Measurements from ENCODE around the gene MME. TPM values are rescaled to one million over a fixed set of nuclear protein-coding genes. Genes with fewer than 3 reads are reported as not detected.

The MME gene
- total and polyA plus RNA-seq, 2 donors from 2014 or later, result 8.4 to 126 TPM

DNA sequence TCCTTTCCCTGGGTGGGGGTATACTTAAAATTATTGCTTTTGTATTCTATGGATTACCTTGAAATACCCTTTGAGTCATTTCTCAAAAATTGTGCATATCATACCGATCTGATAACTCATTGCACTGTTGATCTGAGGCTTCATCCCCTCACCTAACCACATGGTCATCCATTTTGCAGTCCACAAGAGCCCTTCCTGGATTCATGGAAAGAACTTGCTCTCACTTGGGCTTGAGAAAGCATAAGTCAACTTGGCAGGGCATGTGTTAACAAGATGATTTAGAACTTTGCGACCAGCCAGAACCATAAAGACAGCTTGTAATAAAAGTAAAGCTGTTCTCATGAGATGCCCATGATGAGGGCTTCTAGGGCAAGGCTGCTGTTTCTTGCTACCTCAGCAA is 22.2 kb downstream of the MME start:
- Histone ChIP-seq H3K27ac (ENCODE audit: low read depth in 2 of 2, low read length in 2 of 2) (no peak overlapping the region), H3K4me1 (ENCODE audit: control insufficient read depth in 2 of 3, insufficient read depth in 2 of 3, low read depth in 1 of 3, low read length in 3 of 3) (no peaks in the 10 kb centered on the region), H3K9me3 (ENCODE audit: control insufficient read depth in 2 of 3, insufficient read depth in 1 of 3, low read length in 3 of 3) (peaks cover 0 to 4% (median 0%) of the 10 kb centered on the region in 3 donors), H3K4me3 (ENCODE audit: low read length in 3 of 3) (no peak overlapping the region), H3K9ac (ENCODE audit: low read length in 3 of 3) (no peak overlapping the region), H3K36me3 (ENCODE audit: control insufficient read depth in 2 of 3, insufficient read depth in 3 of 3, low read length in 3 of 3) (peaks cover 0 to 5% (median 0%) of the 10 kb centered on the region in 3 donors), H3K27me3 (ENCODE audit: control insufficient read depth, insufficient read depth, low read length) (no peaks in the 10 kb centered on the region)
- TF ChIP-seq, protein P1, sequence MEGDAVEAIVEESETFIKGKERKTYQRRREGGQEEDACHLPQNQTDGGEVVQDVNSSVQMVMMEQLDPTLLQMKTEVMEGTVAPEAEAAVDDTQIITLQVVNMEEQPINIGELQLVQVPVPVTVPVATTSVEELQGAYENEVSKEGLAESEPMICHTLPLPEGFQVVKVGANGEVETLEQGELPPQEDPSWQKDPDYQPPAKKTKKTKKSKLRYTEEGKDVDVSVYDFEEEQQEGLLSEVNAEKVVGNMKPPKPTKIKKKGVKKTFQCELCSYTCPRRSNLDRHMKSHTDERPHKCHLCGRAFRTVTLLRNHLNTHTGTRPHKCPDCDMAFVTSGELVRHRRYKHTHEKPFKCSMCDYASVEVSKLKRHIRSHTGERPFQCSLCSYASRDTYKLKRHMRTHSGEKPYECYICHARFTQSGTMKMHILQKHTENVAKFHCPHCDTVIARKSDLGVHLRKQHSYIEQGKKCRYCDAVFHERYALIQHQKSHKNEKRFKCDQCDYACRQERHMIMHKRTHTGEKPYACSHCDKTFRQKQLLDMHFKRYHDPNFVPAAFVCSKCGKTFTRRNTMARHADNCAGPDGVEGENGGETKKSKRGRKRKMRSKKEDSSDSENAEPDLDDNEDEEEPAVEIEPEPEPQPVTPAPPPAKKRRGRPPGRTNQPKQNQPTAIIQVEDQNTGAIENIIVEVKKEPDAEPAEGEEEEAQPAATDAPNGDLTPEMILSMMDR (IDR thresholded peaks at IDR 0.05; ENCODE audit: borderline replicate concordance, extremely low read depth, insufficient read depth), result no peak
- DNase-seq, result no peak
- no peak for FAIRE-seq
- intact Hi-C loops (cut with DNase I), result no loop called here

DNA sequence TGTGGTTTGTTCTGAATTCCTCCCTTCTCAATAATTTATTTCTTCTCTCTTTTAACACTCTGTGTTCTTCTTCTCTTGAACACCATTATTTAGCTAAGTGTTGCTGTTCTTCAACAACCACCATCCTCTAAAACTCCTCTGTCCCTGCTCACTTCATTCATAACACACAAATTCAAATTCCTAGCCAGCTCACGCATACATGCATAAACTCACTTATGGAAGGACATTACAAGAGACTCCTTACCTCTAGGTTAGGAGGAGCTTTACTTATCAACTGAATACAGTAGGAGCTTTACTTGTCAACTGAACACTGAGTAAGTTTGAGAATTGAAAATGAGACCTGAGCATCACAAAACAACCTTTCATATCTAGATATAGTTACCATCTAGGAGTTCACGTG is 23.6 kb downstream of the MME start:
- H3K9me3 ChIP-seq (ENCODE audit: control insufficient read depth in 2 of 3, insufficient read depth in 1 of 3, low read length in 3 of 3), result peaks cover 0 to 1% (median 0%) of the 10 kb centered on the region in 3 donors
- H3K36me3 ChIP-seq (ENCODE audit: control insufficient read depth in 2 of 3, insufficient read depth in 3 of 3, low read length in 3 of 3), result peaks cover 0 to 3% (median 0%) of the 10 kb centered on the region in 3 donors
- H3K4me3 ChIP-seq (ENCODE audit: low read length in 3 of 3), result no peak overlapping the region
- no peak overlapping the region for H3K9ac ChIP-seq (ENCODE audit: low read length in 3 of 3)
- H3K27ac ChIP-seq (ENCODE audit: low read depth in 2 of 2, low read length in 2 of 2), result no peak overlapping the region
- no peak for FAIRE-seq
- DNase-seq, result no peak
- no peaks in the 10 kb centered on the region for H3K27me3 ChIP-seq (ENCODE audit: control insufficient read depth, insufficient read depth, low read length)
- H3K4me1 ChIP-seq (ENCODE audit: control insufficient read depth in 2 of 3, insufficient read depth in 2 of 3, low read depth in 1 of 3, low read length in 3 of 3), result no peaks in the 10 kb centered on the region
- TF ChIP-seq, protein P1 (IDR thresholded peaks at IDR 0.05; ENCODE audit: borderline replicate concordance, extremely low read depth, insufficient read depth), result no peak
- intact Hi-C loops (cut with DNase I), result no loop called here

GRCh38 chr3:155106119-155106518 is 26.0 kb downstream of the MME start:
- H3K9me3 ChIP-seq (ENCODE audit: control insufficient read depth in 2 of 3, insufficient read depth in 1 of 3, low read length in 3 of 3), result no peaks in the 10 kb centered on the region
- no peak overlapping the region for H3K27ac ChIP-seq (ENCODE audit: low read depth in 2 of 2, low read length in 2 of 2)
- no peaks in the 10 kb centered on the region for H3K36me3 ChIP-seq (ENCODE audit: control insufficient read depth in 2 of 3, insufficient read depth in 3 of 3, low read length in 3 of 3)
- no peaks in the 10 kb centered on the region for H3K4me1 ChIP-seq (ENCODE audit: control insufficient read depth in 2 of 3, insufficient read depth in 2 of 3, low read depth in 1 of 3, low read length in 3 of 3)
- intact Hi-C loops (cut with DNase I), result no loop called here
- no peak overlapping the region for H3K4me3 ChIP-seq (ENCODE audit: low read length in 3 of 3)
- H3K27me3 ChIP-seq (ENCODE audit: control insufficient read depth, insufficient read depth, low read length), result no peaks in the 10 kb centered on the region
- no peak overlapping the region for H3K9ac ChIP-seq (ENCODE audit: low read length in 3 of 3)
- no peak for DNase-seq
- no peak for FAIRE-seq
- TF ChIP-seq, protein P1 (IDR thresholded peaks at IDR 0.05; ENCODE audit: borderline replicate concordance, extremely low read depth, insufficient read depth), result no peak

GRCh38 chr3:155110022-155110421 is 29.9 kb downstream of the MME start:
- no peak for DNase-seq
- intact Hi-C loops (cut with DNase I), result no loop called here
- no peak for FAIRE-seq

More at GRCh38 chr3:155110022-155110421, 29.9 kb downstream of the MME start:
- Histone ChIP-seq H3K27me3 (ENCODE audit: control insufficient read depth, insufficient read depth, low read length) (no peaks in the 10 kb centered on the region), H3K4me1 (ENCODE audit: control insufficient read depth in 2 of 3, insufficient read depth in 2 of 3, low read depth in 1 of 3, low read length in 3 of 3) (no peaks in the 10 kb centered on the region), H3K27ac (ENCODE audit: low read depth in 2 of 2, low read length in 2 of 2) (no peak overlapping the region), H3K9ac (ENCODE audit: low read length in 3 of 3) (no peak overlapping the region), H3K9me3 (ENCODE audit: control insufficient read depth in 2 of 3, insufficient read depth in 1 of 3, low read length in 3 of 3) (no peaks in the 10 kb centered on the region), H3K4me3 (ENCODE audit: low read length in 3 of 3) (no peak overlapping the region), H3K36me3 (ENCODE audit: control insufficient read depth in 2 of 3, insufficient read depth in 3 of 3, low read length in 3 of 3) (no peaks in the 10 kb centered on the region)
- TF ChIP-seq, protein P1 (IDR thresholded peaks at IDR 0.05; ENCODE audit: borderline replicate concordance, extremely low read depth, insufficient read depth), result no peak

Data from kidney (tissue), 14 donors.